OCI-LY7 (cell line): ENCODE measurements around the gene AKAP12. TPM values are rescaled to one million over a fixed set of nuclear protein-coding genes. Genes with fewer than 3 reads are reported as not detected.

Experiments
- BruUV-seq: library from RNA; stranded (reverse); fragments of 400-500 nt; replicated peaks from 2 replicates; lab custom pipeline; 2021; lab: Mats Ljungman, UMichigan
- CTCF ChIA-PET: fragments of 300-600 bp; sonication (Branson Sonifier 250); formaldehyde crosslinking; loops from one replicate; lab custom pipeline; 2022; ENCODE audit warnings: antibody characterized with exemption; ENCODE audit not compliant: unreplicated experiment; lab: Charles Lee
- POLR2A ChIA-PET: fragments of 300-600 bp; sonication (Branson Sonifier 250); formaldehyde crosslinking; loops from one replicate; lab custom pipeline; 2022; ENCODE audit warnings: antibody characterized with exemption; lab: Charles Lee
- DNase-seq: peaks from one replicate; pipeline ENCODE4 v3.0.0-alpha.2; 2015; ENCODE audit warnings: low spot score
- H2AFZ ChIP-seq: fragments of 200-600 bp; sonication (generic), shearing (Covaris generic); 2 replicates; pipeline ENCODE4 v1.6.1; 2014; ENCODE audit warnings: mild to moderate bottlenecking, antibody characterized with exemption, low read length, moderate library complexity
- H3K27ac ChIP-seq: fragments of 200-600 bp; sonication (generic); 2 replicates; pipeline ENCODE4 v1.5.1; 2014; ENCODE audit warnings: mixed run types, low read depth, mild to moderate bottlenecking, moderate library complexity, low read length, inconsistent platforms; ENCODE audit not compliant: poor library complexity, severe bottlenecking
- H3K36me3 ChIP-seq: fragments of 200-600 bp; sonication (generic); 2 replicates; pipeline ENCODE4 v1.6.1; 2014; ENCODE audit warnings: mild to moderate bottlenecking, antibody characterized with exemption, low read length, moderate library complexity, mixed read lengths; ENCODE audit not compliant: insufficient read depth
- H3K4me1 ChIP-seq: fragments of 200-600 bp; sonication (generic); 2 replicates; pipeline ENCODE4 v1.5.1; 2014; ENCODE audit warnings: mild to moderate bottlenecking, low read length; ENCODE audit not compliant: insufficient read depth, poor library complexity, severe bottlenecking
- H3K4me2 ChIP-seq: fragments of 200-600 bp; sonication (generic); 2 replicates; pipeline ENCODE4 v1.6.1; 2014; ENCODE audit warnings: mild to moderate bottlenecking, low read length
- H3K4me3 ChIP-seq: fragments of 200-600 bp; sonication (generic); 2 replicates; pipeline ENCODE4 v1.5.1; 2014; ENCODE audit warnings: mild to moderate bottlenecking, low read depth, low read length; ENCODE audit not compliant: poor library complexity, severe bottlenecking
- H3K79me2 ChIP-seq: fragments of 200-600 bp; sonication (generic); 2 replicates; pipeline ENCODE4 v1.6.1; 2016; ENCODE audit warnings: low read depth, mild to moderate bottlenecking, low read length, moderate library complexity, mixed read lengths; ENCODE audit not compliant: insufficient read depth
- H3K9me2 ChIP-seq: fragments of 200-600 bp; sonication (generic); 2 replicates; pipeline ENCODE4 v1.6.1; 2016; ENCODE audit warnings: mild to moderate bottlenecking, low read length, mixed read lengths; ENCODE audit not compliant: insufficient read depth
- H3K9me3 ChIP-seq: fragments of 200-600 bp; sonication (generic); 2 replicates; pipeline ENCODE4 v1.6.1; 2014; ENCODE audit warnings: mild to moderate bottlenecking, mixed run types, low read length, mixed read lengths
- H4K20me1 ChIP-seq: fragments of 200-600 bp; sonication (generic); 2 replicates; pipeline ENCODE4 v1.6.1; 2014; ENCODE audit warnings: mild to moderate bottlenecking, antibody characterized with exemption, low read length, moderate library complexity, mixed read lengths; ENCODE audit not compliant: insufficient read depth
- CTCF ChIP-seq: fragments of 200-600 bp; sonication (generic); conservative IDR thresholded peaks from 2 replicates; pipeline ENCODE4 v1.5.1; 2014; ENCODE audit warnings: mild to moderate bottlenecking, antibody characterized with exemption, low read length, moderate library complexity, mixed read lengths
- EZH2phosphoT487 ChIP-seq: fragments of 200-600 bp; sonication (generic); IDR thresholded peaks from 2 replicates; pipeline ENCODE4 v1.6.1; 2018; ENCODE audit warnings: low read depth, borderline replicate concordance, mild to moderate bottlenecking, mixed run types, antibody characterized with exemption, low read length, moderate library complexity, mixed read lengths
- intact Hi-C: fragments of 100-400 bp; cut with micrococcal nuclease; formaldehyde crosslinking; loops from one replicate; pipeline ENCODE4 v1.10.0; 2022; ENCODE audit not compliant: unreplicated experiment
- total RNA-seq, 2 experiments: library from RNA; depleted of rRNA in 1 of 2; stranded (reverse); fragments of >200 nt in 1 of 2; shearing (Covaris generic) in 1 of 2; gene quantifications; 2 replicates each; pipeline ENCODE4 v1.2.3, GENCODE V29; 2014 to 2022

Gene AKAP12
- total RNA-seq, 2 experiments from 2014 or later = 0.23 TPM; not detected in 1

GRCh38 chr6:151374036-151374683 is 134.4 kb downstream of the AKAP12 start:
- Histone ChIP-seq H3K9me3 (no peaks in the 10 kb centered on the region), H4K20me1 (no peaks in the 10 kb centered on the region), H3K4me2 (peak overlapping the region; percentile 37), H2AFZ (no peak overlapping the region), H3K4me1 (peaks cover 59% of the 10 kb centered on the region), H3K36me3 (peaks cover 42% of the 10 kb centered on the region), H3K4me3 (no peak overlapping the region), H3K79me2 (peaks cover 69% of the 10 kb centered on the region), H3K9me2 (no peaks in the 10 kb centered on the region), H3K27ac (no peak overlapping the region)
- TF ChIP-seq CTCF = no peak
- TF ChIP-seq EZH2phosphoT487 = no peak
- POLR2A ChIA-PET = interaction anchor here (0.6 to 1.3 kb wide), 5 partner anchors 11 to 464 kb away, joined by 3 to 5 read pairs (median 3); no protein-coding TSS in a partner anchor
- intact Hi-C loops = no loop called here
- CTCF ChIA-PET = interaction anchor here (0.5 kb wide), 1 partner anchor 15 kb away, joined by 3 read pairs; no protein-coding TSS in a partner anchor
- no peak for DNase-seq
- no TSS peak for BruUV-seq

GRCh38 chr6:151375833-151376232 is 136.1 kb downstream of the AKAP12 start:
- Histone ChIP-seq H3K79me2 (peaks cover 82% of the 10 kb centered on the region), H3K27ac (peak overlapping the region; percentile 66), H3K4me2 (peak overlapping the region; percentile 69), H2AFZ (no peak overlapping the region), H3K36me3 (peaks cover 25% of the 10 kb centered on the region), H4K20me1 (no peaks in the 10 kb centered on the region), H3K9me3 (no peaks in the 10 kb centered on the region), H3K9me2 (no peaks in the 10 kb centered on the region), H3K4me3 (peak overlapping the region; percentile 47), H3K4me1 (peaks cover 72% of the 10 kb centered on the region)
- intact Hi-C loops = no loop called here
- ChIA-PET POLR2A (interaction anchor here (0.6 to 1.5 kb wide), 4 partner anchors 14 to 45 kb away, joined by 3 to 10 read pairs (median 4); no protein-coding TSS in a partner anchor), CTCF (no interaction called here)
- no TSS peak for BruUV-seq
- DNase-seq = no peak
- no peak for TF ChIP-seq EZH2phosphoT487
- TF ChIP-seq CTCF = no peak

GRCh38 chr6:151376440-151376839 is 136.7 kb downstream of the AKAP12 start:
- Histone ChIP-seq H3K9me2 (no peaks in the 10 kb centered on the region), H3K4me3 (peak overlapping the region; percentile 47), H3K9me3 (no peaks in the 10 kb centered on the region), H3K27ac (peak overlapping the region; percentile 66), H3K36me3 (peaks cover 19% of the 10 kb centered on the region), H4K20me1 (no peaks in the 10 kb centered on the region), H2AFZ (no peak overlapping the region), H3K4me2 (peak overlapping the region; percentile 69), H3K4me1 (peaks cover 76% of the 10 kb centered on the region), H3K79me2 (peaks cover 87% of the 10 kb centered on the region)
- intact Hi-C loops = no loop called here
- ChIA-PET POLR2A (interaction anchor here (0.6 to 1.5 kb wide), 4 partner anchors 13 to 46 kb away, joined by 3 to 4 read pairs (median 4); no protein-coding TSS in a partner anchor), CTCF (no interaction called here)
- DNase-seq = peak; percentile 66
- no peak for TF ChIP-seq EZH2phosphoT487
- no TSS peak for BruUV-seq
